Right forelimb (tissue), 1 donor: ENCODE data around the gene BARX2.

Experiments used
- DNase-seq: peaks from one replicate; pipeline ENCODE4 v3.0.0-alpha.2; 2018

The BARX2 gene

GRCh38 chr11:129374081-129374992 is 1.3 kb upstream of the BARX2 start:
- no peak for DNase-seq

GRCh38 chr11:129374993-129375750 is 476 bp upstream of the BARX2 start:
- DNase-seq, result peak; percentile 58

- DNase-seq, result no peak
Observed at GRCh38 chr11:129376658-129377341, 1.2 kb downstream of the BARX2 start.

GRCh38 chr11:129377739-129378138 is 2.1 kb downstream of the BARX2 start:
- DNase-seq, result no peak

- no peak for DNase-seq
Observed at GRCh38 chr11:129380413-129380812, 4.8 kb downstream of the BARX2 start.

GRCh38 chr11:129382583-129382982 is 6.9 kb downstream of the BARX2 start:
- no peak for DNase-seq

GRCh38 chr11:129383060-129383459 is 7.4 kb downstream of the BARX2 start:
- no peak for DNase-seq

- no peak for DNase-seq
Observed at GRCh38 chr11:129383502-129383901, 7.9 kb downstream of the BARX2 start.

GRCh38 chr11:129384415-129384814 is 8.8 kb downstream of the BARX2 start:
- no peak for DNase-seq

- no peak for DNase-seq
Observed at GRCh38 chr11:129385801-129386200, 10.2 kb downstream of the BARX2 start.

GRCh38 chr11:129386795-129387397 is 11.2 kb downstream of the BARX2 start:
- no peak for DNase-seq

GRCh38 chr11:129387434-129387833 is 11.8 kb downstream of the BARX2 start:
- DNase-seq, result no peak

GRCh38 chr11:129388824-129389223 is 13.2 kb downstream of the BARX2 start:
- DNase-seq, result no peak

GRCh38 chr11:129390303-129390821 is 14.7 kb downstream of the BARX2 start:
- no peak for DNase-seq

- no peak for DNase-seq
Observed at GRCh38 chr11:129391360-129391759, 15.7 kb downstream of the BARX2 start.

- no peak for DNase-seq
Observed at GRCh38 chr11:129391821-129392220, 16.2 kb downstream of the BARX2 start.

- DNase-seq, result no peak
Observed at GRCh38 chr11:129392995-129393394, 17.3 kb downstream of the BARX2 start.

- DNase-seq, result no peak
Observed at GRCh38 chr11:129394709-129395108, 19.1 kb downstream of the BARX2 start.

- DNase-seq, result no peak
Observed at GRCh38 chr11:129395432-129395831, 19.8 kb downstream of the BARX2 start.

GRCh38 chr11:129395883-129396282 is 20.2 kb downstream of the BARX2 start:
- DNase-seq, result no peak

GRCh38 chr11:129396454-129396853 is 20.8 kb downstream of the BARX2 start:
- DNase-seq, result no peak
